Motor neuron (in vitro differentiated cells): ENCODE results near the gene STKLD1. TPM values are rescaled to one million over a fixed set of nuclear protein-coding genes. Genes with fewer than 3 reads are reported as not detected.

Source experiments
- ATAC-seq, 8 experiments: fragments of 200-7000 bp; cut with Tn5 transposase; replicated peaks in 6 of 8; 2 replicates each; pipeline ENCODE4 v1.8.0; 2021; ENCODE audit warnings: mild to moderate bottlenecking in 8 of 8, moderate library complexity in 8 of 8
- H3K27ac ChIP-seq, 2 donors: fragments of 250-450 bp; sonication (Bioruptor Pico); 2 replicates each; pipeline ENCODE4 v1.9.0; 2021; ENCODE audit warnings: antibody characterized with exemption in 2 of 2, mild to moderate bottlenecking in 2 of 2, moderate library complexity in 1 of 2
- H3K4me1 ChIP-seq, 2 donors: fragments of 250-450 bp; sonication (Bioruptor Pico); replicated peaks in 1 of 2; 2 replicates each; pipeline ENCODE4 v1.6.1; 2021; ENCODE audit warnings: antibody characterized with exemption in 2 of 2, mild to moderate bottlenecking in 2 of 2, moderate library complexity in 1 of 2
- H3K4me3 ChIP-seq, 5 donors: fragments of 250-450 bp; sonication (Bioruptor Pico); 2 replicates each; pipeline ENCODE4 v1.9.0; 2021; ENCODE audit warnings: antibody characterized with exemption in 5 of 5, mild to moderate bottlenecking in 5 of 5, moderate library complexity in 4 of 5
- whole genome bisulfite sequencing, 10 experiments: fragments of 450-650 bp; shearing (Covaris generic); methylation state at CpG; one replicate each; pipeline ENCODE4 v1.0.0; 2022; 5-methylcytosine and 5-hydroxymethylcytosine counted together
- in situ Hi-C, 9 experiments: fragments of 400-800 bp; cut with MboI; loops; one replicate each; pipeline ENCODE4 v1.15.0; 2021; ENCODE audit warnings: low sequenced_read_pairs in 9 of 9, low pct_unique_long_range_greater_than_20kb in 2 of 9; ENCODE audit not compliant: unreplicated experiment in 9 of 9
- total RNA-seq, 8 experiments: library from RNA; unstranded; fragments of 300-600 nt; gene quantifications; 2 replicates each; pipeline versions ENCODE4 v1.2.3 to v1.2.4, GENCODE V29; 2022

Gene STKLD1
- total RNA-seq, 8 experiments from 2014 or later: 1.1 to 6.1 (median 3.1) TPM

- Histone ChIP-seq H3K27ac (peak within 1 kb of the TSS; percentile 72 to 92), H3K4me1 (peaks cover 11 to 15% of the 10 kb centered on the region in 2 donors), H3K4me3 (peak within 1 kb of the TSS; percentile 68 to 87 (median 76))
- in situ Hi-C loops: no loop called here
- 0 to 5% (median 0%) methylated on average over 2 to 47 of the region's 75 CpGs; no CpG with 5 or more reads in 2 of the 10 experiments for WGBS, 10 experiments
- ATAC-seq: peak; percentile 92 to 97 (median 94)
These were observed 41.6 kb downstream of the STKLD1 start, which contains the start of gene REXO4 for GRCh38 chr9:133417541-133418461. Gene REXO4 (minus strand): TSS chr9:133418010. CDS start chr9:133417844, 166 bp downstream.

GRCh38 chr9:133419005-133419404 lies 42.8 kb downstream of the STKLD1 start:
- WGBS, 10 experiments: 29 to 89% (median 53%) methylated on average over 2 to 9 of the region's 13 CpGs; no CpG with 5 or more reads in 4 of the 10 experiments
- peak overlapping the region in 4 of 5 donors; percentile 68 to 87 (median 80) for H3K4me3 ChIP-seq
- in situ Hi-C loops: no loop called here
- no peak overlapping the region for H3K27ac ChIP-seq
- H3K4me1 ChIP-seq: peaks cover 11 to 15% of the 10 kb centered on the region in 2 donors
- ATAC-seq: no peak

GRCh38 chr9:133420392-133420827 lies 44.2 kb downstream of the STKLD1 start:
- peaks cover 11 to 15% of the 10 kb centered on the region in 2 donors for H3K4me1 ChIP-seq
- no peak overlapping the region for H3K4me3 ChIP-seq
- no peak overlapping the region for H3K27ac ChIP-seq
- in situ Hi-C loops: no loop called here
- WGBS, 10 experiments: 40 to 100% (median 79%) methylated on average over 2 to 5 of the region's 5 CpGs; no CpG with 5 or more reads in 2 of the 10 experiments
- no peak for ATAC-seq

GRCh38 chr9:133421615-133422542 lies 45.7 kb downstream of the STKLD1 start, which contains the start of gene ADAMTS13:
Gene ADAMTS13 (plus strand): TSS chr9:133422367. CDS start chr9:133422444, 77 bp downstream.
- whole genome bisulfite sequencing, 10 experiments: 14 to 68% (median 38%) methylated on average over 1 to 7 of the region's 23 CpGs; no CpG with 5 or more reads in 3 of the 10 experiments
- H3K4me3 ChIP-seq: no peak within 1 kb of the TSS
- H3K4me1 ChIP-seq: peaks cover 4 to 8% of the 10 kb centered on the region in 2 donors
- in situ Hi-C loops: no loop called here
- ATAC-seq: no peak
- H3K27ac ChIP-seq: no peak within 1 kb of the TSS

- Histone ChIP-seq H3K27ac (no peak overlapping the region), H3K4me1 (peaks cover 4 to 6% of the 10 kb centered on the region in 2 donors), H3K4me3 (no peak overlapping the region)
- in situ Hi-C loops: no loop called here
- no peak for ATAC-seq
- WGBS, 10 experiments: 0 to 93% (median 80%) methylated on average over 1 to 3 of the region's 3 CpGs; no CpG with 5 or more reads in 7 of the 10 experiments
These were observed 47.0 kb downstream of the STKLD1 start for GRCh38 chr9:133423216-133423615.

- H3K4me3 ChIP-seq: no peak overlapping the region
- H3K4me1 ChIP-seq: peaks cover 0 to under 1% of the 10 kb centered on the region in 2 donors
- in situ Hi-C loops: no loop called here
- no peak overlapping the region for H3K27ac ChIP-seq
- no peak for ATAC-seq
- WGBS, 10 experiments: 79 to 80% methylated on average over 3 to 6 of the region's 12 CpGs; no CpG with 5 or more reads in 8 of the 10 experiments
These were observed 48.0 kb downstream of the STKLD1 start for GRCh38 chr9:133424187-133424586.

- no peak overlapping the region for H3K4me3 ChIP-seq
- ATAC-seq: no peak
- WGBS, 10 experiments: 60 to 100% (median 85%) methylated on average over 1 to 5 of the region's 22 CpGs; no CpG with 5 or more reads in 6 of the 10 experiments
- no peaks in the 10 kb centered on the region for H3K4me1 ChIP-seq
- no peak overlapping the region for H3K27ac ChIP-seq
- in situ Hi-C loops: no loop called here
These were observed 49.0 kb downstream of the STKLD1 start for GRCh38 chr9:133425049-133425632.

- H3K4me1 ChIP-seq: no peaks in the 10 kb centered on the region
- ATAC-seq: no peak
- 67 to 97% (median 80%) methylated on average over 1 to 5 of the region's 11 CpGs; no CpG with 5 or more reads in 5 of the 10 experiments for WGBS, 10 experiments
- H3K27ac ChIP-seq: no peak overlapping the region
- H3K4me3 ChIP-seq: no peak overlapping the region
- in situ Hi-C loops: no loop called here
These were observed 49.8 kb downstream of the STKLD1 start for GRCh38 chr9:133426011-133426410.

GRCh38 chr9:133427658-133428348 lies 51.6 kb downstream of the STKLD1 start:
- in situ Hi-C loops: no loop called here
- 29 to 100% (median 61%) methylated on average over 1 to 9 of the region's 10 CpGs; no CpG with 5 or more reads in 2 of the 10 experiments for WGBS, 10 experiments
- Histone ChIP-seq H3K4me3 (peak overlapping the region in 1 of 5 donors; percentile 13), H3K27ac (no peak overlapping the region), H3K4me1 (no peaks in the 10 kb centered on the region)
- ATAC-seq: peak in 1 of 8 experiments; percentile 0

- Histone ChIP-seq H3K27ac (no peak overlapping the region), H3K4me3 (peak overlapping the region in 2 of 5 donors; percentile 2 to 13), H3K4me1 (no peaks in the 10 kb centered on the region)
- no CpG with 5 or more reads among the region's 57 CpGs for WGBS, 10 experiments
- in situ Hi-C loops: no loop called here
- peak; percentile 75 to 91 (median 88) for ATAC-seq
These were observed 52.5 kb downstream of the STKLD1 start for GRCh38 chr9:133428617-133429101.

GRCh38 chr9:133429214-133429613 lies 53.0 kb downstream of the STKLD1 start:
- no peak overlapping the region for H3K27ac ChIP-seq

More at GRCh38 chr9:133429214-133429613, 53.0 kb downstream of the STKLD1 start:
- H3K4me3 ChIP-seq: no peak overlapping the region
- ATAC-seq: peak in 4 of 8 experiments; percentile 11 to 32 (median 17)
- no CpG with 5 or more reads among the region's 18 CpGs for WGBS, 10 experiments
- H3K4me1 ChIP-seq: no peaks in the 10 kb centered on the region
- in situ Hi-C loops: no loop called here
